ENCODE results near the gene MAGEB3.

GRCh38 chrX:30248854-30249253, 18.4 kb downstream of the MAGEB3 start:
- TF ChIP-seq CTCF (IDR thresholded peaks at IDR 0.05) (no peak), POLR2AphosphoS5 (IDR thresholded peaks at IDR 0.05) (no peak), POLR2A (IDR thresholded peaks at IDR 0.05) (no peak), EP300 (IDR thresholded peaks at IDR 0.05) (no peak)

Data from gastroesophageal sphincter (tissue), 3 donors.